T1000 (cell line): ENCODE results near the gene MVB12B.
"Not testable (repeated sequence)": the region's sequence is repeated elsewhere in the genome, so short reads cannot be mapped to it uniquely, and the experiment has no call there.

Experiments
- DNase-seq: peaks from one replicate; lab custom pipeline; 2025; ENCODE audit warnings: mixed read lengths; lab: John Stamatoyannopoulos, UW

Gene MVB12B

DNA sequence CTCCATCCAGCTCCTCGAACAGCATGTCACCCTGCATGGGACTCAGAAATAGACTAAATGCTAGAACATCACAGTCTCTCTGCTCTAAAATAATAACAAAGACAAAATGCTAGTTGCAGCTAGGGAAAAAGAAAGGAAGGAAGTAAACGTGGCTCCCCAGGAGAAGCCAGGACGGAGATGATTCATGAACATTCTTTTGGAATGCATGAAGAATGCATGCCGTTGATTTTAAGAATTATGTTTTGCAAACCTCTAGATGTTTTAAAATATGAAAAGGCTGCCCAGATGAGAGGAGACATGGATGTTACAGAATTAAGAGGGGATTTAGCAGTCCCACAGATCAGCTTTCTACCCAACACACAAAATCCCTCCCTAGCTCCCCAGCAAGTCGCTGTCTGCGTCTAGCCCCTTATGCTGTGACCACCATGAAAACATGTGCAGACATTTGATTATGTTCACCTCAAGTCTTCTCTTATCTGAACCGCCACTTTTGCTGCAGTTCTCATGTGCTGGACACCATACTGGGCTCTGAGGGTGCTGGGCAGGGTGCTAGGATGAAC, 147.7 kb downstream of the MVB12B start:
- DNase-seq: no peak

DNA sequence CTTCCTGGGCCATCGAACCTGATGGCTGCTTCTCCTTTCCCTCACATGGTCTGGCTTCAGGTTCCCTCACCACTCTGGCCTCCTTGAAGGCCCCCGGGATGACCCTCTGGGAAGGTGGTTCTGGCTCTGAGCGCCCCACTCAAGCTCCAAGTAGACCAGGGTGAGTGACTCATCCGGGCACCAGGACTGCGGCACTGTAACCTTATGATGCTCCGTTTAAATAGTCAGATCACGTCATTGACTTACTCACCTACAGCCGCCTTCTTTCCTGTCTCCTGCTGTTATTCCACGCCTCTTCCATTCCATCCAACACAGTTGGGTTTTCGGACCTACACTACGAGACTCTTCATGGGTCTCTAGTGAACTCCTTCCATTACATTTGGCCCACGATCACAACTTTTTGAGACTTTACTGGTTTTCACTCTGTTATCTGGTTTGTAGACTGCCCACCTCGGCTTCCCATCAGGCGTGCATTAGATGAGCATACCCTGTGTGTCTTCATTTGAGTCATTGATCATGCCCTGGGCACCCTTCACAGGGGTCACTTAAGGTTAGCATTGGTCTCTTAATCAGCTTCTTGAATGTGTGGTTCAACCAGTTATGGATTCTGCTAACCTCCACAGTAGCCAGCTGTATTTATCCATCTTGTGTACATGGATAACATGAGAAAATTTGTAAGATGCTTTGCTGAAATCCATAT, 148.3 kb downstream of the MVB12B start:
- no peak for DNase-seq

DNA sequence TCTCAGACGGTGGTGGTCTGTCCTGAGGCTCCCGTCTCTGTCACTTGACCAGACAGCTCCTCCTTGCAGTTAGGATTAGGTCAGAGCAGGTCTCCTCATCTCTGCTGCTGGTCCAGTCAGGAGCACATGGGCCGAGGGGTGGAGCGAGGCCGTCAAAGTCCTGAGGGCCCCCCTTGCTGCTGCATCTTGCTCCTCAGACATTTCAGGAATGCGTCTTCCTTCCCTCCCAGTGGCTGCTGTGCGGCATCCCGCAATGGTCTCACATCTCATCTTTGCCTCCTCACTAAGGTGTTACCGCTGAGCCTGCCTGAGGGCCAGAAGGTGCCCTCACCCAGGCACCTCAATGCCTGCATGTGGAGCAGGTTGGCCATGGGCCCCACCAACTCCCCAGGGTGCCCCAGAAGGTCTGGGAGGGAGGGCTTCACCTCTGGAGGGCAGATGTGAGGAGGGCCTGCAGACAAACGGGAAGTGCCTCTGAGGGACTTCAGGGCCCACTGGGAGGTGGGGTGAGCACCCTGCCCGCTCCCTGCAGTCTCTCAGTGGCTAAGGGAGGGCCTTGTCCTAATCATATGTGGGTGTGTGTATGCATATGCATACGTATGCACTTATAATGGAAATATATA, 149.4 kb downstream of the MVB12B start:
- no peak for DNase-seq

DNA sequence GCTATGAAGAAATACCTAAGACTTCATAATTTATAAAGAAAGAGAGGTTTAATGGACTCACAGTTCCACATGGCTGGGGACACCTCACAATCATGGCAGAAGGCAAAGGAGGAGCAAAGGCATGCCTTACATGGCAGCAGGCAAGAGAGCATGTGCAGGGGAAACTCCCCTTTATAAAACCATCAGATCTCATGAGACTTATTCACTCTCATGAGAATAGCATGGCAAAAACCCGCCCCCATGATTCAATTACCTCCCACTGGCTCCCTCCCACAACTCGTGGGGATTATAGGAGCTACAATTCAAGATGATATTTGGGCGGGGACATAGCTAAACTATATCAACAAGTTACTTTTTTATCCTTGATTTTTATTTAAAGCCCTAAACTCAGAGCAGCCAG, 150.8 kb downstream of the MVB12B start:
- not testable (repeated sequence) for DNase-seq

DNA sequence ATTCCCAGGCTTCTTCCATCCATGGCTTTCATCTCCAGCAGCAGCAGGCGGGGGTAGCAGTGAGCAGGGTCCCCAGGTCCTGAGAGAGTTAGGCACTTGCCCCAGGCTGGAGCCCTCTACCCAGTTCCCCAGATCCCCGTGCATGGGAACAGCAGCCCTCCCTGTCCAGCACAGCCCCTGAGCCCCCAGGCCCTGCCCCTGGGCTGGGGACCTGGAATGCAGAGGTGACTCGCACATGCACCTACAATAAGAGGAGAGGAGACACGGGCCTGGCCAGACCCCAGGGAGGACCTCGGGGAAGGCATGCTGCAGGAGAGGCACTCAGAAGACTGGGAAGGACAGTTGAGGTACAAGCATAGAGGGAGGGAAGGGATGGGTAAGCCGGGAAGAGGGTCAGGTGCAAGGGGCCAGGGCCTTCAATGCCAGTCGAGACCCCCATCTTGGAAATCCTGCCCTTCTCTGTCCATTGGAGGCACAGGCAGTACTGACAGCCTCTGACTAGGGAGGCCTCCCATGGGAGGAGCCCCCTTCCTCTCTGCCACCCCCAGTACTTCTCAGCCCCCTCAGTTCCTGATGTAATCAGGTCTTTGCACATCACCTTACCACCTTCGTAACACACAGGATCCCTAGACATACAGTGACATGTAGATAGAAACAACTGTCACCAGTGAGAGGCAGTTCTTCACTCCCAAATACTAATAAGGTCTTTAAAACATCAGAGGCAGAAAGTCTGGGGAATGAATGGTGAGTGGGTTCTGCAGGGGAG, 151.8 kb downstream of the MVB12B start:
- no peak for DNase-seq

DNA sequence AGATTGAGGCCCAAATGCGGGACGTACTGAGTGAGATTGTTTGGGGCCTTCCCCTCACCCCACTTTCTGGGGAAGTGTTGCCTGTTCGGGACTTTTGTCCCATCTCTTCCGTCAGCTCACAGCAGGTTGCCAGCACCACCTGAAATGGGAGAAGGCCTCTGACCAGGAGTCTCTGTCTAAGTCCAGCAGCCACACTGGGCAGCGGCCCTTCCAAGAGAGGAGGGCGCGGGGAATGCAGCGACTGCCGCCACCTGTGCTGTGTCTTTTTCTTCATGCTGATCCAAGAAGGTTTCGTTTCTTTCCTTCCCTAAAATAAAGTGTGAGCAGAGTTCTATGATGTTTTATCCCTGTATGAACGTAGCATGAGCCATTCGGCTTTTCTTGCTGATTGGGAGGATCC, 152.9 kb downstream of the MVB12B start:
- DNase-seq: no peak

DNA sequence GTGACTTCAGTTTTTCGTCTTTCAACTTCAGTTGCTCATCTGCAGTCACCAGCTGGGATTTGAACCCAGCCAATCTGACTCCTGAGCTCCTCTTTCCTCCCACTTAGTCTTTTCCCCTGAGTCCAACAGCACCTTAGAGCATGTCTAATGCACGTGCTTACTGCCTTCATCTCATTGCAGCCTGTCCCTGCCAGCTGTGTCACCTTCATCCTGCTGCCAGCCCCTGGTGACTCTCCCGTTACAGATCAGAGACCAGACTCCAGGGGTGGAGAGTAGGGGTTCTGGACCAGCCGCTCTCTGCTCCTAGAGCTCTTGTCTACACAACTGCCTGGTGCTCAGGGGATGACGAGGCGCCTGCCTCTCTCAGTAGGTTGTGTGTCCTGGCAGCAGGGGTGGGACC, 154.2 kb downstream of the MVB12B start:
- DNase-seq: no peak

DNA sequence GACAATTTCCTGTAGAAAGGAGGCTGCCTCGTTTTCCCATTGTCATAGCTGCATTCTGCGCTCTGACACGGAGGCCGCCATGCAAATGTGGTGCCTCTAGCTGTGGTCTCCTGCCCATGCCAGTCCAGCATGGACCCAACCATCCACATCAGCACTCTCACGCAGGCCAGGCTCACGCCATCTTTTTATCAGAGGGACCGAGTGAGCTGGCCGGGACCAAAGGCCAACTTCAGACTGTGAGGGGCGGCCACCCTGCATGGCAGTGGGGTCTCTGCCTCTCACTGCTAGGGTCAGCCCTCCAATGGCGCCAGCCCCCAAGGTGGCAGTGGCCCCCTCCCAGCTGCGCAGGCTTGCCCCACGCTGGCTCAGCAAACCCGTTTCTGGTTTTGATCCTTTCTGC, 155.2 kb downstream of the MVB12B start:
- no peak for DNase-seq

DNA sequence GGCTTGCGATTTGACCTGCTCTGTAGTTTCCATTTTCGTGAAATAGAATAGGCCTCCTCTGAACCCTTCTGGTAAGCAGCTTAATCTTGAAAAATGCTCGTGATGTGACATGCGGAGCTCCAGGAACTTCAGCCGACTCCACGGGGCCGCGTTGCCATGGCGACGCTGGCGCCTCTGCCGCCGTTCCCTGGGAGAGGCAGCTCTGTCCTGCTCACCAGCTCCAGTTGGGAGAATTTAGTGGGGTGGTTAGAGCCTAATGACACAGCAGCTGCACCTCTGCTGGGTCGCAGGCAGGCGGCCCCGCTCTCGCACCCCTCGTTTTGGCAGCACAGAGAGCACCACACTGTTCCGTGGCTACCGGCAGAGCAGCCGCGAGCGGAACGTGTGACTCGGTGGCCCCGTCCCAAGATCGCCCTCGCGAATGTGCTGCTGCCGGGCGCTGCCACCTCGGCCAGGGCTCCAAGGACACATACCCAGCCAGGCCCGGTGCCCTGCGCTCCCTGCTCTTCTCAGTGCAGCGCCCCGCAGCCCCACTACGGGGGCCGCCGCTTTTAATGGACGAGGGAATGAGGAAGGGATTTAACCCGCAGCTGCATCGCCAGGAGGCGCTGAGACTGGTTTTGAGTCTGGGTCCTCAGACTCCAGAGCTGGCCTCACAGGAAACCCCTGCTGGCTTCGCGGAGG, 155.9 kb downstream of the MVB12B start:
- no peak for DNase-seq

DNA sequence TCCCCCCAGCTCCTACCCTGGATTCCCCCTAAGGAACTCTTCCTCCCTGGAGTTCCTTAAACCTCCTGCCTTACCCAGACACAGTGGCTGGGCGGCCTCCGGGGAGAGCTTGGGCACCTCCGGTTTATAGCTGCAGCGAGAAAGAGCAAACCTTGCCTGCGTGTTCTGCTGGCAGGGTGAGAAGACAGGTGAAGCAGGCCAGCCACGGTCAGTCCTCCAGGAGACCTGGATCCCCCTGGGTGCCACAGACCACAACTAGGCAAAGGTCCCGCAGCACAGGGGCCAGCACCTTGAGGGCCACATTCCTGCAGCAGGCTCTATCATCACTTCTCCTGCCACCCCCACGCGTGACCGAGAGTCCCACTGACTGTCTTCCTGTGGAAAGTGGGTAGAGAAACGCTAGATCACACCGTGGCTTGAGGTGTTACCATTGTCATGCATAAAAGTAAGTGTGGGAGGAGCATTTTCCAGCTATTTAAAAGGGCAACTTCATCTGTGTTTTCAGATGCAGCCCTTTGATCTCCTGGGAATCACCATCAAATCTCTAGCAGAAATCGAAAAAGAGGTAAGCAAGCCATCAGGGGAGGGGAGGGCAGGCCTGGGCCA, 156.9 kb downstream of the MVB12B start:
- DNase-seq: no peak

DNA sequence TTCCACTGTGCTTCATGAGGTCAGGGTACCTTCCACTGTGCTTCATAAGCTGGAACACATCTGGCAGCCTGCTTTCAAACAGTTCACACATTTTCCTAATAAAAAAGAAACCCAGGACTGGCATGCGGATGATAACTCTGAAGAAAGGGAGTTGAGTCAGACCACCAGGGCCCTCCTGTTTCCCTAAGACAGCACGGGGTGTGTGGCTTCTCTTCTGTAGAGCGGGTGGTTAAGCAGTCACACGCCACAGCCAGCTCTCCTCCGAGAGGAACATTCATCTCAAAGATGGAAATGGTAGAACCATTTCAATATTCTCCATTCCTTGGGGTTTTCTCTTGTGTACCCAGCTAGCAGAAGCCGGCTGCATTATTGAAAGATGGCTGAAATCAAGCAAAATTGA, 159.0 kb downstream of the MVB12B start:
- no peak for DNase-seq

DNA sequence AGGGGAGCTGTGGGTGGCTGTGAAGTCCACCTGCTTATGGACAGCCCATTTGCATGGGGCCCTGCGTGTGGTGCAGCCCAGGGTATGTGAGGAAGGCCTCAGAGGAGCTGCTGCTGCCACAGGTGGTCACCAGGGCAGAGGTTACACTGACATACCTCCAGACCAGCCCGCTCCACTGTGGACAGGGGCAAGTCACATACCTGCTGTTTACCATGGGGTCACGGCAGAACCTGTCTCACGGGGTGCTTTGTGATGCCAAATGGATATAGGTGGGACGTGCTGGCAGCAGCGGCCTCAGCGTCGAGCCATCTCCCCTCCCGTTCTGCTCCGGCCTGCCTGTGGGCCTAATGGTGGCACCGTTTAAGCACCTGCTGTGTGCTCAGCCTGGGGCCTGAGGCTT, 159.6 kb downstream of the MVB12B start:
- DNase-seq: no peak

DNA sequence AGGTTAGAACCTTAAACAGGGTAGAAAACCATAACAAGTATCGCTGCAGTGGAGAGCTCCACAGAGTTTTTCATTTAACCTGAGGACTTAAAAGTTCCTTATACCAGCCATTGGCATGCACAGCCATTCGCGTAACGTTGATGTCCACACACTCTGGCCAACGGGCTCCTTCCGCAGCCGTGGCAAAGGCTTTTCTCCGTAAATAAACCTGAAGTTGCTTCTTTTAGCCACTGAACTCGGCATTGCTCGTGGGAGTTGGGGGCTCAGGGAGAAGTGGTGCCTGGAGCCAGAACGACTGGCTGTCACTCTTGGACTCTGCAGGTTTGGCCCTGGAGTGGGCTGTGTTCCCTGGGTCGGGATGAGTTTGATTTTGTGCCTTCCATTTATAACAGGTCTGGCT, 161.2 kb downstream of the MVB12B start:
- DNase-seq: no peak

DNA sequence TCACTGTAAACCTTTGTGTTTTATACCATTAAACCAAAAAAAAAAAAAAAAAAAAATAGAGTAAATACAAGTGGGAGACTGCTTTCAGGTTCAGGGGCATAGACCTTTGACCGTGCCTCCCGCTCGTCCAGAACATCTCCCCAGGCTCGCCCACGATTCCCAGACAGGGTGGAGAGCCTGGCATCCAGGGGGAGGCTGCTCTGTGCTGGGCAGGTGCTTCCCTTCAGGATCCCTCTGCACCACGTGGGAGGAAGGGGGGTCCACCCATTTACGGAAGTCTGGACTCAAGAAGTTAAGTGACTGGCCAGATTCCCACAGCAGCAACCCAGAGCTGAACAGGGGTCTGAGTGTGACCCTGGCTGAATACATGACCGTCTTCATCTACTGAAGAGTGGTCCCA, 161.7 kb downstream of the MVB12B start:
- no peak for DNase-seq

DNA sequence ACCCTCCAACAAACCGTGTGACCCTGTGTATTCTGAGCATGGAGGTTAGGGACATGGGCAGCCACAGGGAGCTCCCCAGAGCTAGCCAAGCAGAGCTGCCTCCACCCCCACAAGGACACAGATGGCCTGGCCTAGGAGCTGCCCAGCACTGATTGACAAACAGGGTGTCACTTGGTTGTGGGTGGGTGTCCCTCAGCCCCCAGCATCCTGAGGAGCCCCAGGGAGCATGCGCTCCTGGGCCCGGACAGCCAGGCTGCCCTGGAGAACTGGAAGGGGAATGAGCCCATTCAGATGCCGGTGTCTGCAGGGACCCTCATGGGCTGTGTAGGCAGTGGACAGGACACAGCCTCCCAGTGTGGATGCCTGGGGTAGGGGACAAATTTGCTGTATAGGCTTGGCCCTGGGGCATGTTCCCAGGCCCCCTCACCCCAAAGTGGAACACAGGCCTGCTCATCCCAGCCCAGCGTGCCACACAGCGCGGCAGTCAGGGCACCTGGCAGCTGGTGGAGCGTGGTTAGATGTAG, 162.3 kb downstream of the MVB12B start:
- DNase-seq: no peak

DNA sequence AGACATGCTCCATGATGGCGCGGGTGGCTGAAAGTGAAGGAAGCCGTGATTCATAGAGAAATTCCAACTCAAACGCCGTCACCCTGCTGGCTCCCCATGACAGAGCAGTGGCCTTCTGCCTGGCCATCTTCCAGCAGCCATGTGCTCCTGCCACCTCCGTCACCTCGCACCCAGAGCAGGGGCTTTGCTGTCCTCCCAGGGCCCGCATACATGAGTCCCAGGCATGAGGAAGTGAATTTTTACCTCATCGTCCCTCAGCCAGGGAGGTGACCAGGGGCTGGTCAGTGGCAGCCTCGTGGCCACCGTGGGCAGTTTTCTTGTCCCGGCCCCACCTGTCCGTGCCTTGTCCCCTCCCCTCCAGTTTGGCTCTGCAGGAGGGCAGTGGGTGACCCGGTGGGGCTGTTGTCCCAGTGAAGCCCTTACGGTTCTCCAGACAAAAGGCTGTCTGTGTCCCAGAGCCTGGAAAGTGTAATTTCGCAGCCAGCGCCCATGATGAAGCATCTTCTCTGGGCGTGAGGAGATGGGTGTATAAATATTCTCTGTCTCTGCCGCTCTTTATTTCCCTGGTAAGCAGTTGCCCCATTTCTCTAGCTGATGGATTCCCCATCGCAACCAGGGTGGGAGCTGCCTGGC, 163.1 kb downstream of the MVB12B start:
- DNase-seq: no peak

DNA sequence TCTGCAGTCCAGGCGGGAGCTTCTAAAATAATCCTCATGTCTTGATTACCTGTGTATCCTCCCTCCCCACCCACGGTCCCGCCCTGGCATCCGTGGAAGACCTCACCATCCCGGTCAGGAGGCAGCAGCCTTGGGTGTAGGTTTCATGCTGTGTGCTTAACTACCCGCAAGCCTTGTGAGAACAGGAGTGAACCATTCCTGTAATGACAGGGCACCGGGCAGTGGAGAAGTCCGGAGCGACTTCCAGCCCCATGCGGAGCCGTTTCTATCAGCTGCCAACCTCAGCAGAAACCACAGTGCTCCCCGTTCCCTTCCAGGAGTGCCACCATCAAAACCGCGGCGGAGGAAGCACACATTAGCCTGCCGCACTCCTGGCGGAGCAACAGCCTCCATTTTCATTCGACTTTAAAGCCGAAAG, 163.6 kb downstream of the MVB12B start:
- DNase-seq: no peak

DNA sequence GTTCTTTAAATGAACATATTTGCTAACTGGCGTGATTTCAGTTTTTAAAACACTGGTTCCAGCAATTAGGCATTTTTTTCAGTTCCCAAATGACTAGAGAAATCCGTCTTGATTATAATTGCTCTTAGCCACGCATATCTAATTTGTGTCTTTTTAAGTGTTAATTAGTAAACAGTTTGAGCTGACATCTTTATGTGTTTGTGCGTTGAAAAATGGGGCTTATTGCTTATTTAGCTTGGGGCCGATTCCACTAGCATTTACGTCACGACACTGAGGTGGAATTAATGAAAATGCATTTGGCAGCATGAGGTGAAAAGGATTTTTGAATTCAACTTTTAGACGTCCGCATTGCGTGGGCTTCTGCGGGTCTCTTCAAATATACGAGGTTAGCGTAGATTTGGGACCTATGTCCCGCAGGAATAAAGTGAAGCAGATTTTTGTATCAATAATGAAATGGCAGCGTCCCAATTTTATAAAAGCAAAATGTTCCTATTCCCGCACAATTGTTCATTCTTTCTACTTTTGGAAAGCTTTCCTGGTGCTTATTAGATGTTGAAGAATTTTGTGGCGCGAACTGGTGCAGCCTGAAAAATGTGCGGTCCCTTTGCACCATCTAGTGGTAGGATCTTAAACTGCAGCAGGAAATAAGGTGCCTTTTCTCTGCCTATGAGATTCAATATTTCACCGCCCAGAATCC, 164.4 kb downstream of the MVB12B start:
- DNase-seq: no peak

DNA sequence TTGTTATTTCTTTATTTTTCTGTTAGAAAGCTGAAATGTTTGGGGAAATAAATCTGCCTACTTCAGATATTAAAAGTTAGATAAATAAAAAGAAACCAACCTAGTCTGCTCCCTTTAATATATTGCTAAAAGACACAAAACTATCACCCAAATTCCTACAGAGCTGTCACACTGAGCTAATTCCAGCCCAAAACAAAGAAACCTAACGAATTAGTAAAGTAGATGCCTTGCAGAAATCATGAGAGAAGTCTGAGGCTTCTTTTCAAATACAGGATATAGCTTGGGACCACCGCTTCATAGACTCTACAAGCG, 164.9 kb downstream of the MVB12B start:
- no peak for DNase-seq

DNA sequence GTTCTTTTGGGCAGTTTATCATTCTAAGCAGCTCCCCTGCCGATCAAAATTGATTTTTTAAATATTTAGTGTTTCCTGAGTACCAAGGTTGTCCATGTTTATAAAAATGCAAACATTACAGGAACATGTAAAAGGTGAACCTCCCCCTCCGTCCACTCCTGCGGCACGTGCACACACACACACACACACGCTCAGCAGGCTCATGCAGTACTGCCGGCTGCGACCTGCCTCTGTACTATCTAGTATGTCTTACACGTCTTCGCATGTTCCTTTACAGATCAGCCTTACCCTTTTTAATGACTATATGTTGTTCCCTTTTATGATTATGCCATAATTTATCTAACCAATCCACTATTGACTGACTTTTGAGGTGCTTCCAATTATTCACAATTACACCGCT, 165.3 kb downstream of the MVB12B start:
- DNase-seq: no peak

DNA sequence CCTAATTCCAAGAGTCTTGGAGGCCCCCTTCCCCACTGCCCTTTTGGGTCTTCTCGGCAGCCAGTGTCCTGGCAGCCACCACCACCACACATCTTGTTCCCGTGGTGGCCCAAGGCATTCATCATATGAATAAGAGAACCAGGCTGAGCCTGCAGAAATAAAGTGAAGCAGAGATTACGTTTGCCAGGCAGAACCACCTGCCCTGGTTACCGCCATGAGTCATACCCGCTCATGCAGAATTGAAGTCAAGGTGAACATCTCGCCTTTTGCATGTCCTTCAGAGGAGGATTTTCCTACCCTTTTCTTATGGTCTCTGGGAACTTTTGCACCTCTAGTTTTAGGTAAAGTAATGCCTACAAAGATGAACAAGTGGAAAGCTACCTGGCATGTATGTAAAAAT, 167.6 kb downstream of the MVB12B start:
- DNase-seq: no peak
